ENCODE data around the gene PTPRN2. TPM values are rescaled to one million over a fixed set of nuclear protein-coding genes. Genes with fewer than 3 reads are reported as not detected.

The PTPRN2 gene
- total and polyA plus RNA-seq, 4 experiments from 2014 or later: 1.7 to 2.6 (median 1.9) TPM

GRCh38 chr7:158446706-158447105 lies 140.9 kb downstream of the PTPRN2 start:
- Mint-ChIP-seq H3K27ac (no peak overlapping the region), H3K27me3 (no peaks in the 10 kb centered on the region), H3K4me1 (peaks cover 0 to 2% (median 0%) of the 10 kb centered on the region in 4 donors), H3K4me3 (no peak overlapping the region), H3K36me3 (no peaks in the 10 kb centered on the region), H3K9me3 (peaks cover 0 to 4% (median 0%) of the 10 kb centered on the region in 8 donors)
- intact Hi-C loops (cut with micrococcal nuclease): no loop called here
- H3K4me1 ChIP-seq (ENCODE audit: insufficient read depth, low read length): no peaks in the 10 kb centered on the region
- no peak for DNase-seq
- H3K9me3 ChIP-seq (ENCODE audit: control insufficient read depth in 1 of 2, low read length in 2 of 2): no peaks in the 10 kb centered on the region
- H3K27me3 ChIP-seq (ENCODE audit: insufficient read depth, low read length): no peaks in the 10 kb centered on the region
- no peak overlapping the region for H3K27ac ChIP-seq (ENCODE audit: low read depth, low read length)
- POLR2A ChIA-PET (ENCODE audit: partially characterized antibody): no interaction called here
- H3K36me3 ChIP-seq (ENCODE audit: insufficient read depth, low read length): no peaks in the 10 kb centered on the region
- CTCF ChIA-PET (ENCODE audit: partially characterized antibody): no interaction called here
- no peak overlapping the region for H3K4me3 ChIP-seq (ENCODE audit: low read length in 2 of 2)

GRCh38 chr7:158446281-158446680 lies 141.3 kb downstream of the PTPRN2 start:
- no peak overlapping the region for H3K4me3 Mint-ChIP-seq
- H3K27ac ChIP-seq (ENCODE audit: low read depth, low read length): no peak overlapping the region
- no peaks in the 10 kb centered on the region for H3K9me3 ChIP-seq (ENCODE audit: control insufficient read depth in 1 of 2, low read length in 2 of 2)
- POLR2A ChIA-PET (ENCODE audit: partially characterized antibody): no interaction called here
- H3K4me1 ChIP-seq (ENCODE audit: insufficient read depth, low read length): no peaks in the 10 kb centered on the region
- H3K9me3 Mint-ChIP-seq: peaks cover 0 to 4% (median 0%) of the 10 kb centered on the region in 8 donors
- no peaks in the 10 kb centered on the region for H3K36me3 ChIP-seq (ENCODE audit: insufficient read depth, low read length)
- H3K27ac Mint-ChIP-seq: no peak overlapping the region
- no peak for DNase-seq
- intact Hi-C loops (cut with micrococcal nuclease): no loop called here
- H3K4me1 Mint-ChIP-seq: peaks cover 0 to 3% (median 0%) of the 10 kb centered on the region in 4 donors
- no peaks in the 10 kb centered on the region for H3K27me3 Mint-ChIP-seq
- CTCF ChIA-PET (ENCODE audit: partially characterized antibody): no interaction called here
- H3K4me3 ChIP-seq (ENCODE audit: low read length in 2 of 2): no peak overlapping the region
- H3K27me3 ChIP-seq (ENCODE audit: insufficient read depth, low read length): no peaks in the 10 kb centered on the region
- no peaks in the 10 kb centered on the region for H3K36me3 Mint-ChIP-seq

GRCh38 chr7:158445421-158446175 lies 142.0 kb downstream of the PTPRN2 start:
- Histone ChIP-seq H3K4me3 (ENCODE audit: low read length in 2 of 2) (no peak overlapping the region), H3K4me1 (ENCODE audit: insufficient read depth, low read length) (no peaks in the 10 kb centered on the region), H3K36me3 (ENCODE audit: insufficient read depth, low read length) (no peaks in the 10 kb centered on the region), H3K27me3 (ENCODE audit: insufficient read depth, low read length) (no peaks in the 10 kb centered on the region), H3K9me3 (ENCODE audit: control insufficient read depth in 1 of 2, low read length in 2 of 2) (no peaks in the 10 kb centered on the region), H3K27ac (ENCODE audit: low read depth, low read length) (no peak overlapping the region)
- Mint-ChIP-seq H3K36me3 (no peaks in the 10 kb centered on the region), H3K4me3 (no peak overlapping the region), H3K27me3 (no peaks in the 10 kb centered on the region), H3K4me1 (peaks cover 0 to 7% (median 0%) of the 10 kb centered on the region in 4 donors), H3K9me3 (peaks cover 0 to 6% (median 1%) of the 10 kb centered on the region in 8 donors), H3K27ac (no peak overlapping the region)
- intact Hi-C loops (cut with micrococcal nuclease): no loop called here
- POLR2A ChIA-PET (ENCODE audit: partially characterized antibody): no interaction called here
- CTCF ChIA-PET (ENCODE audit: partially characterized antibody): no interaction called here
- DNase-seq: no peak

DNA sequence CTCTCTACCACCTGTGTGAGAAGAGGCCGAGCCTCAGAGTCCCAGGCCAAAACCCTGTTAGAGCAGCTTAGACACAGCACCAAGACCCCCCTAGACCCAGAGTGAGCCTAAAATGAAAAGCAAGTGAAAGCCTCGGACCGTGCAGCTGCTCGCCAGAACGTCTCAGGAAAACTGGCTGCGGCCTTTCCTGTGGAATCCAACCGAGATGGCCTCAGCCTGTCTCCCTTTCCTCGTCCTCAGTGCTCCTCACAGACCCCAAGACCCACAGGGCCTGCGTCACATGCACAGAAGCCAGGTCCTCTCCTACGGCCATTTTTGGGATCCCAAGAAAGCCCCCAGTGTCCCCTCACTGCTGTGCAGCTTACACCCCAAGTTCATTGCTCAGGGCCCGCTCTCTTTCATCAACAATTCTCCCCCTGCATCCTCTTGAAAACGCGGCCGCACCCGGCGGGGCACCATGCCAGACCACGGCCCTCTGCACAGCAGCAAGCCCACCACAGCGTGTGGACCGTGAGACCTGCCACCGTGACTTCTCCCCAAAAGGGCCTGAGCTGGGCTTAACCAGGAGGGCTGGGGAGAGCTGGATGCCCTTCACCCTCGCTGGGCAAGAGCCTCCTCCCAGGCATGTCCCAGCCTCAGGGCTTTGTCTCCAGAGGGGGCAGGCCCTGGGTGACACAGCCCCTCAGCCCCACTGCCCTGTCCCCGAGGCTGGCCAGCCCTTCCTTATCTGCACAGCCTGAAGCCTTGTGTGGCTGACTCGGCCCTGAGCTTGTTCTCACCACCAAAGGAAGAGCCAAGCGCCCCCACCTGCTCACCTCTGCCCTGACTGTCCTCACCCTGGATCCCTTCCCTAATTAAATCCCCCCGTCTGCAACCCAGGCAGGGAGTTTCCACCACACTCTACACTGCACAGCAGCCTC lies 142.9 kb downstream of the PTPRN2 start:
- CTCF ChIA-PET (ENCODE audit: partially characterized antibody): no interaction called here
- intact Hi-C loops (cut with micrococcal nuclease): no loop called here
- POLR2A ChIA-PET (ENCODE audit: partially characterized antibody): no interaction called here
- Mint-ChIP-seq H3K9me3 (peaks cover 0 to 9% (median 3%) of the 10 kb centered on the region in 8 donors), H3K4me1 (peaks cover 0 to 7% (median 0%) of the 10 kb centered on the region in 4 donors), H3K27me3 (no peaks in the 10 kb centered on the region), H3K27ac (no peak overlapping the region), H3K4me3 (no peak overlapping the region), H3K36me3 (no peaks in the 10 kb centered on the region)
- Histone ChIP-seq H3K4me1 (ENCODE audit: insufficient read depth, low read length) (no peaks in the 10 kb centered on the region), H3K36me3 (ENCODE audit: insufficient read depth, low read length) (no peaks in the 10 kb centered on the region), H3K9me3 (ENCODE audit: control insufficient read depth in 1 of 2, low read length in 2 of 2) (no peaks in the 10 kb centered on the region), H3K4me3 (ENCODE audit: low read length in 2 of 2) (no peak overlapping the region), H3K27me3 (ENCODE audit: insufficient read depth, low read length) (no peaks in the 10 kb centered on the region), H3K27ac (ENCODE audit: low read depth, low read length) (no peak overlapping the region)
- no peak for DNase-seq

DNA sequence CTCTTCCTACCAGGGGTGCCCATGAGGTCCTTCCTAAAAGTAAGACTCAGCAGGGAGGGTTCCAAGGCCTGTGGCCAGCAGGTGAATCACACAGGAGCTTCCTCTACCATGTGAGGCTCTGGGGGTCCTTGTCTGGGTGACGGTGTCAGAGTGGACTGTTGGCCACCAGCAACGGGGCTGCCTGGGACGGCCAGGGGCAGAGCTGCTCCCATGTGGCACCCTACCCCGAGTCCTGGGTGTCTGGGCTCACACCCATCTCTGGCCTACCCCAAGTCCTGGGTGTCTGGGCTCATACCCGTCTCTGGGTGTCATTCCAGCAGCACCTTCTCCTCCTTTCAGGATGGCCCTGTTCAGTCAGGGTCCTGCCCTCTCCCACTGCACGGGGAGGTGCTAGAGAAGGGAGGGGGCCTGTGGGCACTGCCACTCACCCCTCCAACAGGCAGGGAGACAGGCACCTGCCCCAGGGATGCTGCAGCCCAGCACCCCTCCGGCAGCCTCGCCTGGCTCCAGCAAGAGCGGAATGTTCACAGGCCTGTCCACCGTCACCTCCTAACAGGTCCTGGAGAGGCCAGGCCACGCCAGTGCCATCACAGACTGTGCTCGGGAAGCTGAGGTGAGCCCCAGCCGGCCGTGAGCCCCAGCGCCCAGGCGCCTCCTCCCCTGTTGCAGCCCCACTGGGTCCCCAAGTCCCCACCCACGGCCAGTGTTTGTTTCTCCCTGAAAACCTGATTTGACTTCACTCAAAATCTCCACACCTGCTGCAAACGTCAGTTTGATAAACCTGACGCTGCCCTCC lies 143.7 kb downstream of the PTPRN2 start:
- H3K27me3 Mint-ChIP-seq: no peaks in the 10 kb centered on the region
- intact Hi-C loops (cut with micrococcal nuclease): no loop called here
- POLR2A ChIA-PET (ENCODE audit: partially characterized antibody): no interaction called here

DNA sequence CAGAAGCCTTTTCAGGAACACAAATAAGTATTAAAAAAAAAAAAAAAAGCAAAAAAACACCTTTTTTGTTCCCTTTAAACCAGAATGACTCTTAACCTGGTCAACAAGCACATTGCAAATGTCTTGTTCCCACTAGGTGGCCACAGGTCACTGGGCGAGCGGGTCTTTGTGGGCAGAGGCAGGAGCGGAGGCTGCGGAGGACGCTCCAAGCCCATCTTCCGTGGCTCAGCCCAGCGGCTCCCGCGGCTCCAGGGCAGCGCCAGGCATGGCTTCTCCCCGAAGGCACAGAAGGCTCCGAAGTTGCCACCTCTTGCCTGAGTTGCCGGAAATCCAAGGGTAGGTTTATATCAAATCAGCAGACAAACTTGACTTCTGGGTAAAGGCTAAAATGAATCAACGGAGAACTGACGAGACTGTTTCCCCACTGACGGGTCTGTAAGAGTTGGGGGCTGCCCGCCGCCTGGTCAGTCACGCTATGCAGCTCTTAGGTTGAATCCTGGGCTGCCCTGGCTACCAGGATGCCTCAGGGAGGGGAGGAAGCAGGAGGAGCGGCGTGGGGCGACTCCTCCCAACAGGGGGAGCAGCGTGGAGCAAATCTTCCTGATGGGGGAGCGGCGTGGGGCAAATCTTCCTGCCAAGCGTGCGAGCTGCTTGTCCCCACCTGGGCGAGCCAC lies 144.5 kb downstream of the PTPRN2 start:
- ChIA-PET CTCF (ENCODE audit: partially characterized antibody) (no interaction called here), POLR2A (ENCODE audit: partially characterized antibody) (no interaction called here)
- no peaks in the 10 kb centered on the region for H3K9me3 ChIP-seq (ENCODE audit: control insufficient read depth in 1 of 2, low read length in 2 of 2)
- no peaks in the 10 kb centered on the region for H3K4me1 ChIP-seq (ENCODE audit: insufficient read depth, low read length)
- H3K9me3 Mint-ChIP-seq: peaks cover 0 to 9% (median 3%) of the 10 kb centered on the region in 8 donors
- no peak overlapping the region for H3K27ac Mint-ChIP-seq
- DNase-seq: no peak
- no peak overlapping the region for H3K27ac ChIP-seq (ENCODE audit: low read depth, low read length)
- H3K4me3 Mint-ChIP-seq: no peak overlapping the region
- no peaks in the 10 kb centered on the region for H3K36me3 Mint-ChIP-seq
- no peak overlapping the region for H3K4me3 ChIP-seq (ENCODE audit: low read length in 2 of 2)
- intact Hi-C loops (cut with micrococcal nuclease): no loop called here
- H3K27me3 ChIP-seq (ENCODE audit: insufficient read depth, low read length): no peaks in the 10 kb centered on the region
- peaks cover 0 to 4% of the 10 kb centered on the region in 2 donors for H3K27me3 Mint-ChIP-seq
- peaks cover 0 to 7% (median 0%) of the 10 kb centered on the region in 4 donors for H3K4me1 Mint-ChIP-seq
- H3K36me3 ChIP-seq (ENCODE audit: insufficient read depth, low read length): no peaks in the 10 kb centered on the region

More for the DNA sequence above, 143.7 kb downstream of the PTPRN2 start:
- Histone ChIP-seq H3K27me3 (ENCODE audit: insufficient read depth, low read length) (no peaks in the 10 kb centered on the region), H3K4me3 (ENCODE audit: low read length in 2 of 2) (no peak overlapping the region), H3K9me3 (ENCODE audit: control insufficient read depth in 1 of 2, low read length in 2 of 2) (no peaks in the 10 kb centered on the region), H3K27ac (ENCODE audit: low read depth, low read length) (no peak overlapping the region), H3K4me1 (ENCODE audit: insufficient read depth, low read length) (no peaks in the 10 kb centered on the region), H3K36me3 (ENCODE audit: insufficient read depth, low read length) (no peaks in the 10 kb centered on the region)
- Mint-ChIP-seq H3K9me3 (peaks cover 0 to 9% (median 3%) of the 10 kb centered on the region in 8 donors), H3K4me1 (peaks cover 0 to 7% (median 0%) of the 10 kb centered on the region in 4 donors), H3K4me3 (no peak overlapping the region), H3K27ac (no peak overlapping the region), H3K36me3 (no peaks in the 10 kb centered on the region)
- DNase-seq: no peak
- CTCF ChIA-PET (ENCODE audit: partially characterized antibody): no interaction called here

Measured in CD4-positive, alpha-beta memory T cell (primary cell).